Measurements from ENCODE around the gene AHI1.
"Not testable (repeated sequence)": the region's sequence is repeated elsewhere in the genome, so short reads cannot be mapped to it uniquely, and the experiment has no call there.

AHI1 gene

GRCh38 chr6:135397172-135397952 is 100.2 kb downstream of the AHI1 start:
- DNase-seq: no peak

GRCh38 chr6:135395136-135395535 is 102.4 kb downstream of the AHI1 start:
- DNase-seq: no peak

GRCh38 chr6:135393289-135393688 is 104.3 kb downstream of the AHI1 start:
- no peak for DNase-seq

GRCh38 chr6:135390458-135390857 is 107.1 kb downstream of the AHI1 start:
- DNase-seq: no peak

- no peak for DNase-seq
Observed at GRCh38 chr6:135385299-135385698, 112.2 kb downstream of the AHI1 start.

GRCh38 chr6:135383766-135384165 is 113.8 kb downstream of the AHI1 start:
- no peak for DNase-seq

GRCh38 chr6:135383301-135383700 is 114.2 kb downstream of the AHI1 start:
- DNase-seq: no peak

- no peak for DNase-seq
Observed at GRCh38 chr6:135382182-135382628, 115.3 kb downstream of the AHI1 start.

- DNase-seq: no peak
Observed at GRCh38 chr6:135380793-135381192, 116.7 kb downstream of the AHI1 start.

- DNase-seq: no peak
Observed at GRCh38 chr6:135379647-135380046, 117.9 kb downstream of the AHI1 start.

GRCh38 chr6:135372758-135373157 is 124.8 kb downstream of the AHI1 start:
- no peak for DNase-seq

- DNase-seq: not testable (repeated sequence)
Observed at GRCh38 chr6:135363622-135364021, 133.9 kb downstream of the AHI1 start.

GRCh38 chr6:135362124-135362523 is 135.4 kb downstream of the AHI1 start:
- no peak for DNase-seq

GRCh38 chr6:135360222-135360621 is 137.3 kb downstream of the AHI1 start:
- DNase-seq: no peak

- no peak for DNase-seq
Observed at GRCh38 chr6:135358985-135359384, 138.6 kb downstream of the AHI1 start.

GRCh38 chr6:135358251-135358821 is 139.2 kb downstream of the AHI1 start:
- DNase-seq: no peak

- DNase-seq: no peak
Observed at GRCh38 chr6:135354407-135354806, 143.1 kb downstream of the AHI1 start.

- no peak for DNase-seq
Observed at GRCh38 chr6:135353113-135353512, 144.4 kb downstream of the AHI1 start.

GRCh38 chr6:135351635-135352034 is 145.9 kb downstream of the AHI1 start:
- no peak for DNase-seq

GRCh38 chr6:135347887-135348286 is 149.7 kb downstream of the AHI1 start:
- DNase-seq: no peak

GRCh38 chr6:135346747-135347146 is 150.8 kb downstream of the AHI1 start:
- DNase-seq: no peak

GRCh38 chr6:135344526-135344925 is 153.0 kb downstream of the AHI1 start:
- no peak for DNase-seq

- DNase-seq: not testable (repeated sequence)
Observed at GRCh38 chr6:135339920-135340319, 157.6 kb downstream of the AHI1 start.
